K562 (cell line): ENCODE data around the gene LRRC74B. TPM values are rescaled to one million over a fixed set of nuclear protein-coding genes. Genes with fewer than 3 reads are reported as not detected.

Experiments used
- ATAC-seq: fragments of 200-7000 bp; cut with Tn5 transposase; 3 replicates; pipeline ENCODE4 v1.9.1; 2020; ENCODE audit warnings: moderate library complexity
- BruUV-seq: library from RNA; stranded (reverse); fragments of 400-500 nt; replicated peaks from 2 replicates; lab custom pipeline; 2021; lab: Mats Ljungman, UMichigan
- CTCF ChIA-PET: fragments of 300-600 bp; formaldehyde crosslinking; extraction: SDS; loops from one replicate; lab custom pipeline; 2021; ENCODE audit warnings: low intra/inter-chr PET ratio; lab: Yijun Ruan, JAX
- POLR2A ChIA-PET: fragments of 300-600, 350-650 bp; sonication (Branson Sonifier 250); formaldehyde crosslinking; extraction: SDS; loops from one replicate; lab custom pipeline; 2021; ENCODE audit warnings: antibody characterized with exemption, inconsistent platforms; lab: Yijun Ruan, JAX
- DNase-seq, 4 experiments: peaks; one replicate each; pipeline versions ENCODE4 v3.0.0 to v3.0.0-alpha.2; 2011 to 2018; ENCODE audit warnings: low spot score in 3 of 4, mixed read lengths in 3 of 4; ENCODE audit errors: extremely low read depth in 1 of 4
- FAIRE-seq: peaks from 2 replicates; lab custom pipeline; 2011; peaks lifted over from hg19 to GRCh38; lab: Jason Lieb, UNC
- H2AFZ ChIP-seq: 2 replicates; pipeline ENCODE4 v1.6.0; 2011; ENCODE audit warnings: low read depth, low read length, control low read depth, inconsistent platforms
- H3K27ac ChIP-seq: fragments of 200-600 bp; 3 replicates; pipeline ENCODE4 v1.8.0; 2011; ENCODE audit warnings: low read depth, mild to moderate bottlenecking, control low read depth, inconsistent platforms, low read length, moderate library complexity, mixed read lengths; ENCODE audit errors: extremely low read depth
- H3K27me3 ChIP-seq, 2 experiments: fragments of 300-600 bp in 1 of 2; 2 replicates in 1 of 2; 3 replicates in 1 of 2; pipeline versions ENCODE4 v1.6.0 to v1.8.0; 2011; ENCODE audit warnings: inconsistent platforms in 2 of 2, low read length in 2 of 2, mild to moderate bottlenecking in 1 of 2, mixed read lengths in 1 of 2, moderate library complexity in 1 of 2; ENCODE audit not compliant: control insufficient read depth in 2 of 2, insufficient read depth in 2 of 2
- H3K36me3 ChIP-seq: fragments of 300-600 bp; 3 replicates; pipeline ENCODE4 v1.8.0; 2011; ENCODE audit warnings: mild to moderate bottlenecking, low read length, inconsistent platforms; ENCODE audit not compliant: control insufficient read depth, insufficient read depth
- H3K4me1 ChIP-seq, 2 experiments: fragments of 200-600 bp in 1 of 2; replicated peaks in 1 of 2; 2 replicates in 1 of 2; 3 replicates in 1 of 2; pipeline versions ENCODE4 v1.5.1 to v1.8.0; 2011; ENCODE audit warnings: inconsistent platforms in 2 of 2, low read length in 2 of 2, mild to moderate bottlenecking in 1 of 2, mixed read lengths in 1 of 2, moderate library complexity in 1 of 2; ENCODE audit not compliant: control insufficient read depth in 2 of 2, insufficient read depth in 2 of 2
- H3K4me2 ChIP-seq: 2 replicates; pipeline ENCODE4 v1.6.1; 2011; ENCODE audit warnings: low read length, control low read depth, inconsistent platforms, mixed read lengths; ENCODE audit not compliant: insufficient read depth
- H3K4me3 ChIP-seq: fragments of 200-600 bp; sonication (generic), shearing (Covaris generic); 2 replicates; pipeline ENCODE4 v1.5.1; 2016; ENCODE audit warnings: control low read depth, inconsistent platforms
- H3K79me2 ChIP-seq: fragments of 200-600 bp; 3 replicates; pipeline ENCODE4 v1.8.0; 2011; ENCODE audit warnings: low read length, inconsistent platforms; ENCODE audit not compliant: control insufficient read depth, insufficient read depth
- H3K9ac ChIP-seq, 2 experiments: 2 replicates each; pipeline versions ENCODE4 v1.6.0 to v1.6.1; 2011; ENCODE audit warnings: low read depth in 2 of 2, low read length in 2 of 2, control low read depth in 1 of 2, inconsistent platforms in 1 of 2, mild to moderate bottlenecking in 1 of 2, mixed read lengths in 1 of 2; ENCODE audit not compliant: insufficient read depth in 1 of 2
- H3K9me1 ChIP-seq: one replicate; pipeline ENCODE4 v1.6.0; 2011; ENCODE audit warnings: inconsistent platforms, mild to moderate bottlenecking, low read length, moderate library complexity; ENCODE audit not compliant: control insufficient read depth, insufficient read depth
- H3K9me3 ChIP-seq: replicated peaks from 2 replicates; pipeline ENCODE4 v1.5.1; 2011; ENCODE audit warnings: low read depth, low read length, inconsistent platforms; ENCODE audit not compliant: control insufficient read depth, insufficient read depth
- H4K20me1 ChIP-seq: replicated peaks from 2 replicates; pipeline ENCODE4 v1.6.1; 2011; ENCODE audit warnings: low read length, inconsistent platforms, mixed read lengths; ENCODE audit not compliant: control insufficient read depth, insufficient read depth
- ATF3 ChIP-seq, 2 experiments: fragments of 450-650 bp in 1 of 2; sonication (generic) in 1 of 2; formaldehyde crosslinking in 1 of 2; IDR thresholded peaks in 1 of 2; conservative IDR thresholded peaks in 1 of 2; 2 replicates each; pipeline versions ENCODE4 v1.6.1 to v1.8.1; 2016 to 2023; ENCODE audit warnings: mild to moderate bottlenecking in 2 of 2, moderate library complexity in 2 of 2, inconsistent platforms in 1 of 2, missing genetic modification reagents in 1 of 2
- DACH1 ChIP-seq: fragments of 450-650 bp; IDR thresholded peaks from 2 replicates; pipeline ENCODE4 v1.6.1; 2018; ENCODE audit not compliant: partially characterized antibody
- HIVEP1 ChIP-seq: fragments of 250-450 bp; sonication (Bioruptor Pico); IDR thresholded peaks from 2 replicates; pipeline ENCODE4 v1.4.0; 2020; ENCODE audit warnings: mild to moderate bottlenecking
- HSF4 ChIP-seq: fragments of 250-450 bp; sonication (Bioruptor Pico); IDR thresholded peaks from 2 replicates; pipeline ENCODE4 v2.1.2; 2022; ENCODE audit warnings: mild to moderate bottlenecking, moderate library complexity, borderline replicate concordance
- JUN ChIP-seq, 2 experiments: sonication (generic) in 1 of 2; formaldehyde crosslinking in 1 of 2; IDR thresholded peaks; 2 replicates each; pipeline versions ENCODE4 v1.6.1 to v1.8.0; 2012 to 2022; ENCODE audit warnings: borderline replicate concordance in 2 of 2, mild to moderate bottlenecking in 2 of 2, improper control_type of control experiment in 1 of 2, low read depth in 1 of 2, low read length in 1 of 2, missing genetic modification reagents in 1 of 2
- JUND ChIP-seq, 2 experiments: IDR thresholded peaks; 2 replicates in 1 of 2; 3 replicates in 1 of 2; pipeline ENCODE4 v1.6.1; 2011; ENCODE audit warnings: borderline replicate concordance in 2 of 2, low read depth in 2 of 2, low read length in 2 of 2, improper control_type of control experiment in 1 of 2, missing biosample characterization in 1 of 2, missing genetic modification characterization in 1 of 2, missing genetic modification reagents in 1 of 2
- NRF1 ChIP-seq, 2 experiments: fragments of 450-650 bp; IDR thresholded peaks in 1 of 2; conservative IDR thresholded peaks in 1 of 2; 2 replicates each; pipeline ENCODE4 v1.6.1; 2014; ENCODE audit warnings: mild to moderate bottlenecking in 2 of 2
- RAD21 ChIP-seq, 2 experiments: fragments of 250-450 bp in 1 of 2; fragments of 450-650 bp in 1 of 2; sonication (Bioruptor Pico) in 1 of 2; formaldehyde crosslinking in 1 of 2; IDR thresholded peaks in 1 of 2; conservative IDR thresholded peaks in 1 of 2; 2 replicates each; pipeline versions ENCODE4 v1.4.0 to v1.8.0; 2020 to 2022; ENCODE audit warnings: mild to moderate bottlenecking in 2 of 2, moderate library complexity in 1 of 2
- SMAD4 ChIP-seq: fragments of 250-450 bp; sonication (Bioruptor Pico); conservative IDR thresholded peaks from 2 replicates; pipeline ENCODE4 v1.8.0; 2021; ENCODE audit warnings: inconsistent platforms, mild to moderate bottlenecking, moderate library complexity
- TARDBP ChIP-seq: fragments of 450-650 bp; IDR thresholded peaks from 2 replicates; pipeline ENCODE4 v1.6.1; 2016
- WHSC1 ChIP-seq: IDR thresholded peaks from one replicate; pipeline ENCODE4 v1.6.1; 2012; ENCODE audit warnings: low read length, control low read depth, inconsistent platforms
- ZNF583 ChIP-seq: fragments of 250-450 bp; sonication (Bioruptor Pico); IDR thresholded peaks from 2 replicates; pipeline ENCODE4 v1.4.0; 2020
- WGBS: fragments of 100-300 bp; shearing (Covaris generic); methylation state at CpG from one replicate; pipeline ENCODE4 v1.1.6; 2016; ENCODE audit warnings: low coverage, mixed read lengths; ENCODE audit not compliant: insufficient coverage; ENCODE audit errors: missing lambda C conversion rate; 5-methylcytosine and 5-hydroxymethylcytosine counted together
- in situ Hi-C: fragments of 300-500 bp; cut with MboI; formaldehyde crosslinking; loops from 4 replicates; pipeline ENCODE4 v1.15.0; 2018; ENCODE audit warnings: inconsistent platforms, mixed read lengths
- intact Hi-C: fragments of 100-400 bp; cut with micrococcal nuclease; formaldehyde crosslinking; loops from 2 replicates; pipeline ENCODE4 v1.14.2; 2022
- polyA plus RNA-seq, 8 experiments: library from polyadenylated mRNA; depleted of rRNA in 4 of 8; stranded (reverse) in 5 of 8; unstranded in 3 of 8; fragments of >200 nt; fragmentation: Nextera tagmentation in 2 of 8; fragmentation: Illumina TruSeq in 1 of 8; extraction: Ambion mirVana in 2 of 8; extraction: Trizol in 1 of 8; gene quantifications; 2 replicates each; pipeline versions ENCODE4 v1.2.1 to v1.2.3, GENCODE V29; 2011 to 2014; ENCODE audit warnings: inconsistent platforms in 1 of 8, missing spikeins in 1 of 8
- total RNA-seq, 7 experiments: library from RNA; depleted of rRNA in 6 of 7; stranded (reverse); fragments of >200 nt in 6 of 7; fragmentation: Illumina TruSeq in 2 of 7; extraction: Trizol in 2 of 7; gene quantifications; 2 replicates each; pipeline versions ENCODE4 v1.2.1 to v1.2.3, GENCODE V29; 2011 to 2021; ENCODE audit warnings: low replicate concordance in 1 of 7
- TF ChIP-seq, protein P1 (sequence below), 2 experiments: fragments of 450-650 bp; IDR thresholded peaks; 2 replicates each; pipeline ENCODE4 v1.6.1; 2016
- TF ChIP-seq, protein P2 (sequence below): fragments of 250-450 bp; sonication (Bioruptor Pico); IDR thresholded peaks from 2 replicates; pipeline ENCODE4 v1.4.0; 2020; ENCODE audit warnings: mild to moderate bottlenecking, moderate library complexity
- TF ChIP-seq, protein P3 (sequence below), 2 experiments: fragments of 450-650 bp; conservative IDR thresholded peaks; 2 replicates each; pipeline ENCODE4 v1.6.1; 2017; ENCODE audit warnings: mild to moderate bottlenecking in 2 of 2, moderate library complexity in 2 of 2

LRRC74B gene
- total and polyA plus RNA-seq, 9 of the 15 experiments (the other 6 are each of a cell fraction or from before 2014, with no cell fraction given): not detected

GRCh38 chr22:21082248-21082647 is 36.5 kb downstream of the LRRC74B start:
- ChIA-PET POLR2A (interaction anchor here (0.6 to 1.9 kb wide), 4 partner anchors 17 to 884 kb away, joined by 3 to 6 read pairs (median 4); no protein-coding TSS in a partner anchor), CTCF (no interaction called here)
- ATAC-seq: no peak
- 21% methylated on average over 6 of the region's 6 CpGs for WGBS
- Histone ChIP-seq H3K9ac (no peak overlapping the region), H3K36me3 (no peaks in the 10 kb centered on the region), H3K4me2 (no peak overlapping the region), H4K20me1 (peaks cover 9% of the 10 kb centered on the region), H3K4me3 (no peak overlapping the region), H3K9me3 (no peaks in the 10 kb centered on the region), H2AFZ (no peak overlapping the region), H3K9me1 (no peaks in the 10 kb centered on the region), H3K27me3 (peaks cover 37 to 51% of the 10 kb centered on the region in 2 experiments), H3K79me2 (no peaks in the 10 kb centered on the region), H3K4me1 (peaks cover 0 to 20% of the 10 kb centered on the region in 2 experiments; a peak in 2 of 5 replicates), H3K27ac (no peak overlapping the region)
- intact Hi-C loops: no loop called here
- no peak for DNase-seq
- no peak for FAIRE-seq
- in situ Hi-C loops: no loop called here
- BruUV-seq: no TSS peak
- TF ChIP-seq TARDBP (no peak), NRF1 (conservative IDR thresholded peaks at IDR 0.05 in 1 of 2, IDR thresholded peaks at IDR 0.05 in 1 of 2) (peak in 1 of 2 experiments; percentile 16; a peak in 1 of 4 replicates), JUN (IDR thresholded peaks at IDR 0.05; ENCODE audit: borderline replicate concordance, low read depth, low read length) (0 out of 2 replicates have a peak, but pooled peaks have one; percentile 4), JUN (CRISPR knock-in tag; IDR thresholded peaks at IDR 0.05; ENCODE audit: borderline replicate concordance) (no peak), ZNF583 (CRISPR knock-in tag) (0 out of 2 replicates have a peak, but pooled peaks have one; percentile 29), HIVEP1 (CRISPR knock-in tag) (0 out of 2 replicates have a peak, but pooled peaks have one; percentile 11), WHSC1 (no peak), JUND (IDR thresholded peaks at IDR 0.05; ENCODE audit: borderline replicate concordance, low read depth, low read length) (peak; percentile 50; the same call in 1 of the 2 replicates), JUND (tag; IDR thresholded peaks at IDR 0.05; ENCODE audit: borderline replicate concordance, low read depth, low read length) (peak; percentile 17; the same call in 1 of the 3 replicates), ATF3 (IDR thresholded peaks at IDR 0.05) (peak; percentile 56), ATF3 (CRISPR knock-in tag; conservative IDR thresholded peaks at IDR 0.05) (no peak), DACH1 (no peak), HSF4 (CRISPR knock-in tag) (no peak), SMAD4 (no peak), RAD21 (CRISPR knock-in tag; conservative IDR thresholded peaks at IDR 0.05 in 1 of 2, IDR thresholded peaks at IDR 0.05 in 1 of 2) (no peak)
- TF ChIP-seq, protein P1, sequence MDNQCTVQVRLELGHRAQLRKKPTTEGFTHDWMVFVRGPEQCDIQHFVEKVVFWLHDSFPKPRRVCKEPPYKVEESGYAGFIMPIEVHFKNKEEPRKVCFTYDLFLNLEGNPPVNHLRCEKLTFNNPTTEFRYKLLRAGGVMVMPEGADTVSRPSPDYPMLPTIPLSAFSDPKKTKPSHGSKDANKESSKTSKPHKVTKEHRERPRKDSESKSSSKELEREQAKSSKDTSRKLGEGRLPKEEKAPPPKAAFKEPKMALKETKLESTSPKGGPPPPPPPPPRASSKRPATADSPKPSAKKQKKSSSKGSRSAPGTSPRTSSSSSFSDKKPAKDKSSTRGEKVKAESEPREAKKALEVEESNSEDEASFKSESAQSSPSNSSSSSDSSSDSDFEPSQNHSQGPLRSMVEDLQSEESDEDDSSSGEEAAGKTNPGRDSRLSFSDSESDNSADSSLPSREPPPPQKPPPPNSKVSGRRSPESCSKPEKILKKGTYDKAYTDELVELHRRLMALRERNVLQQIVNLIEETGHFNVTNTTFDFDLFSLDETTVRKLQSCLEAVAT (IDR thresholded peaks at IDR 0.05): no peak
- TF ChIP-seq, protein P2, sequence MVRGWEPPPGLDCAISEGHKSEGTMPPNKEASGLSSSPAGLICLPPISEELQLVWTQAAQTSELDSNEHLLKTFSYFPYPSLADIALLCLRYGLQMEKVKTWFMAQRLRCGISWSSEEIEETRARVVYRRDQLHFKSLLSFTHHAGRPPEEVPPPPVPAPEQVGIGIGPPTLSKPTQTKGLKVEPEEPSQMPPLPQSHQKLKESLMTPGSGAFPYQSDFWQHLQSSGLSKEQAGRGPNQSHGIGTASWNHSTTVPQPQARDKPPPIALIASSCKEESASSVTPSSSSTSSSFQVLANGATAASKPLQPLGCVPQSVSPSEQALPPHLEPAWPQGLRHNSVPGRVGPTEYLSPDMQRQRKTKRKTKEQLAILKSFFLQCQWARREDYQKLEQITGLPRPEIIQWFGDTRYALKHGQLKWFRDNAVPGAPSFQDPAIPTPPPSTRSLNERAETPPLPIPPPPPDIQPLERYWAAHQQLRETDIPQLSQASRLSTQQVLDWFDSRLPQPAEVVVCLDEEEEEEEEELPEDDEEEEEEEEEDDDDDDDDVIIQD (CRISPR knock-in tag): no peak
- TF ChIP-seq, protein P3, sequence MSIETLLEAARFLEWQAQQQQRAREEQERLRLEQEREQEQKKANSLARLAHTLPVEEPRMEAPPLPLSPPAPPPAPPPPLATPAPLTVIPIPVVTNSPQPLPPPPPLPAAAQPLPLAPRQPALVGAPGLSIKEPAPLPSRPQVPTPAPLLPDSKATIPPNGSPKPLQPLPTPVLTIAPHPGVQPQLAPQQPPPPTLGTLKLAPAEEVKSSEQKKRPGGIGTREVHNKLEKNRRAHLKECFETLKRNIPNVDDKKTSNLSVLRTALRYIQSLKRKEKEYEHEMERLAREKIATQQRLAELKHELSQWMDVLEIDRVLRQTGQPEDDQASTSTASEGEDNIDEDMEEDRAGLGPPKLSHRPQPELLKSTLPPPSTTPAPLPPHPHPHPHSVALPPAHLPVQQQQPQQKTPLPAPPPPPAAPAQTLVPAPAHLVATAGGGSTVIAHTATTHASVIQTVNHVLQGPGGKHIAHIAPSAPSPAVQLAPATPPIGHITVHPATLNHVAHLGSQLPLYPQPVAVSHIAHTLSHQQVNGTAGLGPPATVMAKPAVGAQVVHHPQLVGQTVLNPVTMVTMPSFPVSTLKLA (conservative IDR thresholded peaks at IDR 0.05): no peak
